Lower lobe of right lung (tissue), 2 donors: ENCODE measurements around the gene WNK1. TPM values are rescaled to one million over a fixed set of nuclear protein-coding genes. Genes with fewer than 3 reads are reported as not detected.

Experiments used
- ATAC-seq, 2 donors: fragments of 200-7000 bp; cut with Tn5 transposase; one replicate each; pipeline ENCODE4 v1.9.1; 2020 to 2022; ENCODE audit warnings: mild to moderate bottlenecking in 2 of 2, moderate library complexity in 2 of 2
- DNase-seq: peaks from one replicate; pipeline ENCODE4 v3.0.0-alpha.2; 2020
- H3K27ac ChIP-seq: fragments of 200-600 bp; one replicate; pipeline ENCODE4 v1.8.0; 2022
- H3K27me3 ChIP-seq: fragments of 200-600 bp; one replicate; pipeline ENCODE4 v1.8.0; 2022; ENCODE audit warnings: low read depth
- H3K36me3 ChIP-seq: fragments of 200-600 bp; one replicate; pipeline ENCODE4 v1.8.0; 2022; ENCODE audit warnings: mild to moderate bottlenecking
- H3K4me1 ChIP-seq: fragments of 200-600 bp; one replicate; pipeline ENCODE4 v1.8.0; 2022
- H3K4me3 ChIP-seq: fragments of 200-600 bp; one replicate; pipeline ENCODE4 v1.8.0; 2022; ENCODE audit warnings: mild to moderate bottlenecking
- H3K9me3 ChIP-seq: fragments of 200-600 bp; one replicate; pipeline ENCODE4 v1.8.0; 2022
- CTCF ChIP-seq: fragments of 200-600 bp; IDR thresholded peaks from one replicate; pipeline ENCODE4 v1.8.0; 2022; ENCODE audit warnings: antibody characterized with exemption, mild to moderate bottlenecking
- intact Hi-C: fragments of 100-400 bp; cut with DNase I; formaldehyde crosslinking; loops from one replicate; pipeline ENCODE4 v1.11.0; 2022
- total RNA-seq: library from RNA; stranded (reverse); fragmentation: NEBNext Ultra II Directional; extraction: Animal tissue kit (Norgen Biotek cat#: 25700); gene quantifications from one replicate; pipeline ENCODE4 v1.2.1, GENCODE V29; 2021
- donor health status: DM: no; HTN: yes; CAD: no; lungs with severe emphysema.

The WNK1 gene
- total RNA-seq, 1 donor from 2014 or later = 206 TPM

GRCh38 chr12:795305-795704, 42.9 kb downstream of the WNK1 start:
- Histone ChIP-seq H3K27me3 (no peaks in the 10 kb centered on the region), H3K4me3 (no peak overlapping the region), H3K36me3 (no peaks in the 10 kb centered on the region), H3K4me1 (peaks cover 27% of the 10 kb centered on the region), H3K27ac (no peak overlapping the region), H3K9me3 (no peaks in the 10 kb centered on the region)
- intact Hi-C loops = no loop called here
- no peak for TF ChIP-seq CTCF
- ATAC-seq (no peak), DNase-seq (no peak)

- TF ChIP-seq CTCF = no peak
- Histone ChIP-seq H3K4me1 (peaks cover 44% of the 10 kb centered on the region), H3K27ac (no peak overlapping the region), H3K27me3 (no peaks in the 10 kb centered on the region), H3K4me3 (no peak overlapping the region), H3K9me3 (no peaks in the 10 kb centered on the region), H3K36me3 (no peaks in the 10 kb centered on the region)
- intact Hi-C loops = no loop called here
- DNase-seq (no peak), ATAC-seq (no peak)
Measured at GRCh38 chr12:800401-800800, 48.0 kb downstream of the WNK1 start.

GRCh38 chr12:802242-803120, 50.1 kb downstream of the WNK1 start:
- no peak for DNase-seq
- no peak for ATAC-seq
- Histone ChIP-seq H3K4me1 (peaks cover 51% of the 10 kb centered on the region), H3K27me3 (no peaks in the 10 kb centered on the region), H3K4me3 (no peak overlapping the region), H3K36me3 (no peaks in the 10 kb centered on the region), H3K27ac (no peak overlapping the region), H3K9me3 (no peaks in the 10 kb centered on the region)
- intact Hi-C loops = no loop called here
- TF ChIP-seq CTCF = no peak

- intact Hi-C loops = no loop called here
- Histone ChIP-seq H3K4me3 (no peak overlapping the region), H3K27me3 (no peaks in the 10 kb centered on the region), H3K9me3 (no peaks in the 10 kb centered on the region), H3K36me3 (no peaks in the 10 kb centered on the region), H3K27ac (no peak overlapping the region), H3K4me1 (peaks cover 60% of the 10 kb centered on the region)
- DNase-seq (no peak), ATAC-seq (no peak)
- TF ChIP-seq CTCF = no peak
Measured at GRCh38 chr12:805022-805632, 52.7 kb downstream of the WNK1 start.

GRCh38 chr12:806200-806791, 53.9 kb downstream of the WNK1 start:
- H3K27me3 ChIP-seq = no peaks in the 10 kb centered on the region
- H3K4me1 ChIP-seq = peaks cover 70% of the 10 kb centered on the region
- H3K36me3 ChIP-seq = no peaks in the 10 kb centered on the region
- ATAC-seq (no peak), DNase-seq (no peak)
- intact Hi-C loops = no loop called here
- H3K4me3 ChIP-seq = no peak overlapping the region
- no peak overlapping the region for H3K27ac ChIP-seq
- H3K9me3 ChIP-seq = no peaks in the 10 kb centered on the region
- no peak for TF ChIP-seq CTCF
